GM23338 (cell line): ENCODE measurements around the gene SHISA7. TPM values are rescaled to one million over a fixed set of nuclear protein-coding genes. Genes with fewer than 3 reads are reported as not detected.

Experiments used
- ATAC-seq: fragments of 200-7000 bp; cut with Tn5 transposase; 3 replicates; pipeline ENCODE4 v1.9.1; 2020
- DNase-seq: peaks from one replicate; pipeline ENCODE4 v3.0.0-alpha.2; 2015; ENCODE audit warnings: low spot score
- H2AFZ ChIP-seq: fragments of 200-600 bp; sonication (generic); 2 replicates; pipeline ENCODE4 v1.8.0; 2016; ENCODE audit warnings: antibody characterized with exemption, mild to moderate bottlenecking, moderate library complexity
- H3F3A ChIP-seq: fragments of 200-600 bp; sonication (generic); replicated peaks from 2 replicates; pipeline ENCODE4 v1.8.0; 2017; ENCODE audit warnings: antibody characterized with exemption, mixed run types, low read depth
- H3K27ac ChIP-seq: fragments of 200-600 bp; sonication (generic); 2 replicates; pipeline ENCODE4 v1.6.1; 2016; ENCODE audit warnings: low read depth
- H3K27me3 ChIP-seq: fragments of 200-600 bp; sonication (generic); 2 replicates; pipeline ENCODE4 v1.8.0; 2016; ENCODE audit warnings: mild to moderate bottlenecking, mixed run types, moderate library complexity; ENCODE audit not compliant: insufficient read depth
- H3K36me3 ChIP-seq: fragments of 200-600 bp; sonication (generic); 2 replicates; pipeline ENCODE4 v1.8.0; 2016; ENCODE audit warnings: mild to moderate bottlenecking; ENCODE audit not compliant: insufficient read depth
- H3K4me1 ChIP-seq: fragments of 200-600 bp; sonication (generic); 2 replicates; pipeline ENCODE4 v1.8.0; 2016; ENCODE audit warnings: mild to moderate bottlenecking, moderate library complexity; ENCODE audit not compliant: insufficient read depth
- H3K4me2 ChIP-seq: fragments of 200-600 bp; sonication (generic); 2 replicates; pipeline ENCODE4 v1.7.1; 2017; ENCODE audit warnings: mixed run types
- H3K4me3 ChIP-seq: fragments of 200-600 bp; sonication (generic); 2 replicates; pipeline ENCODE4 v1.6.1; 2016; ENCODE audit warnings: mixed run types
- H3K79me2 ChIP-seq: fragments of 200-600 bp; sonication (generic); replicated peaks from 2 replicates; pipeline ENCODE4 v1.8.0; 2017; ENCODE audit warnings: mild to moderate bottlenecking; ENCODE audit not compliant: insufficient read depth
- H3K9me2 ChIP-seq: fragments of 200-600 bp; sonication (generic); 2 replicates; pipeline ENCODE4 v1.8.0; 2017; ENCODE audit not compliant: insufficient read depth
- H4K20me1 ChIP-seq: fragments of 200-600 bp; sonication (generic); replicated peaks from 2 replicates; pipeline ENCODE4 v1.8.0; 2017; ENCODE audit warnings: mild to moderate bottlenecking; ENCODE audit not compliant: insufficient read depth
- H3K27ac Mint-ChIP-seq: 2 replicates; pipeline ENCODE4 v1.8.0; 2020; ENCODE audit warnings: inconsistent platforms, mild to moderate bottlenecking, moderate library complexity, mixed read lengths
- H3K27me3 Mint-ChIP-seq: 3 replicates; pipeline ENCODE4 v1.8.0; 2022; ENCODE audit warnings: low read depth, mild to moderate bottlenecking, moderate library complexity, mixed read lengths, inconsistent platforms; ENCODE audit not compliant: insufficient read depth, poor library complexity
- H3K36me3 Mint-ChIP-seq: 3 replicates; pipeline ENCODE4 v1.8.0; 2021; ENCODE audit warnings: low read depth, mild to moderate bottlenecking, inconsistent platforms, moderate library complexity, mixed read lengths
- H3K4me1 Mint-ChIP-seq: 3 replicates; pipeline ENCODE4 v1.8.0; 2020; ENCODE audit warnings: mild to moderate bottlenecking, inconsistent platforms, mixed read lengths
- H3K4me3 Mint-ChIP-seq: 3 replicates; pipeline ENCODE4 v1.8.0; 2021; ENCODE audit warnings: moderate library complexity, mild to moderate bottlenecking, inconsistent platforms, mixed read lengths
- H3K9me3 Mint-ChIP-seq: 3 replicates; pipeline ENCODE4 v1.8.0; 2020; ENCODE audit warnings: moderate library complexity, mild to moderate bottlenecking, inconsistent platforms, mixed read lengths
- CTCF ChIP-seq, 2 experiments: fragments of 200-600 bp in 1 of 2; sonication (generic) in 1 of 2; conservative IDR thresholded peaks; 2 replicates each; pipeline versions ENCODE4 v1.5.1 to v1.6.1; 2016 to 2017; ENCODE audit warnings: antibody characterized with exemption in 2 of 2, low read depth in 2 of 2, mild to moderate bottlenecking in 2 of 2, moderate library complexity in 1 of 2
- ETS1 ChIP-seq: IDR thresholded peaks from 2 replicates; pipeline ENCODE4 v1.6.1; 2016; ENCODE audit warnings: antibody characterized with exemption
- EZH2 ChIP-seq: fragments of 200-600 bp; sonication (generic); IDR thresholded peaks from one replicate; pipeline ENCODE4 v1.8.0; 2017; ENCODE audit warnings: antibody characterized with exemption, mild to moderate bottlenecking, low read depth; ENCODE audit not compliant: unreplicated experiment
- EZH2phosphoT487 ChIP-seq: fragments of 200-600 bp; sonication (generic); IDR thresholded peaks from one replicate; pipeline ENCODE4 v1.8.1; 2018; ENCODE audit warnings: antibody characterized with exemption; ENCODE audit not compliant: unreplicated experiment
- JUNB ChIP-seq: IDR thresholded peaks from one replicate; pipeline ENCODE4 v1.6.1; 2016; ENCODE audit warnings: antibody characterized with exemption; ENCODE audit not compliant: unreplicated experiment
- REST ChIP-seq: IDR thresholded peaks from one replicate; pipeline ENCODE4 v1.6.1; 2018; ENCODE audit warnings: antibody characterized with exemption; ENCODE audit not compliant: unreplicated experiment
- STAT1 ChIP-seq: IDR thresholded peaks from one replicate; pipeline ENCODE4 v1.6.1; 2016; ENCODE audit warnings: antibody characterized with exemption; ENCODE audit not compliant: unreplicated experiment
- ZNF331 ChIP-seq: fragments of 250-450 bp; sonication (Bioruptor Pico); IDR thresholded peaks from 2 replicates; pipeline ENCODE4 v1.5.0; 2020; ENCODE audit warnings: low read depth, mild to moderate bottlenecking, moderate library complexity
- ZNF462 ChIP-seq: fragments of 250-450 bp; sonication (Bioruptor Pico); IDR thresholded peaks from 2 replicates; pipeline ENCODE4 v1.5.0; 2020; ENCODE audit warnings: mild to moderate bottlenecking, moderate library complexity
- polyA plus RNA-seq: library from polyadenylated mRNA; unstranded; fragments of >200 nt; fragmentation: Nextera tagmentation; extraction: Ambion mirVana; gene quantifications from 2 replicates; pipeline ENCODE4 v1.2.1, GENCODE V29; 2016
- total RNA-seq: library from RNA; depleted of rRNA; stranded (reverse); fragments of >200 nt; shearing (Covaris generic); gene quantifications from 2 replicates; pipeline ENCODE4 v1.2.3, GENCODE V29; 2014

The SHISA7 gene
- total and polyA plus RNA-seq, 2 experiments from 2014 or later = 0.32 to 1.4 TPM

- Mint-ChIP-seq H3K27me3 (peaks cover 44% of the 10 kb centered on the region), H3K36me3 (no peaks in the 10 kb centered on the region; the same call in 2 of the 3 replicates), H3K4me1 (peaks cover 14% of the 10 kb centered on the region), H3K4me3 (no peak overlapping the region; the same call in 2 of the 3 replicates), H3K9me3 (peaks cover 2% of the 10 kb centered on the region; the same call in 2 of the 3 replicates), H3K27ac (no peak overlapping the region)
- H3F3A ChIP-seq = peaks cover 9% of the 10 kb centered on the region
- H3K79me2 ChIP-seq = no peaks in the 10 kb centered on the region
- H3K27me3 ChIP-seq = peaks cover 52% of the 10 kb centered on the region
- H2AFZ ChIP-seq = no peak overlapping the region
- H3K27ac ChIP-seq = no peak overlapping the region
- H3K4me3 ChIP-seq = no peak overlapping the region
- H3K4me2 ChIP-seq = no peak overlapping the region
- H3K9me2 ChIP-seq = no peaks in the 10 kb centered on the region
- no peak for ATAC-seq
- H3K4me1 ChIP-seq = peaks cover 12% of the 10 kb centered on the region; the same call in 1 of the 2 replicates
- no peak for TF ChIP-seq ZNF331 (CRISPR knock-in tag)
- no peak for TF ChIP-seq ZNF462
- no peak for TF ChIP-seq ETS1
- no peak for TF ChIP-seq STAT1
- TF ChIP-seq EZH2 = no peak
- H3K36me3 ChIP-seq = no peaks in the 10 kb centered on the region
- no peaks in the 10 kb centered on the region for H4K20me1 ChIP-seq
- peak; percentile 49 for DNase-seq
Observed at GRCh38 chr19:55436847-55437246, 6.3 kb downstream of the SHISA7 start.

GRCh38 chr19:55435020-55435419 is 8.1 kb downstream of the SHISA7 start:
- no peak overlapping the region for H3K4me2 ChIP-seq
- no peak overlapping the region for H3K27ac ChIP-seq
- H3K27me3 Mint-ChIP-seq = peaks cover 29% of the 10 kb centered on the region
- H4K20me1 ChIP-seq = no peaks in the 10 kb centered on the region
- H3K79me2 ChIP-seq = no peaks in the 10 kb centered on the region
- DNase-seq (no peak), ATAC-seq (no peak)
- peaks cover 1% of the 10 kb centered on the region; the same call in 1 of the 2 replicates for H3K4me1 ChIP-seq
- H3K27me3 ChIP-seq = peaks cover 35% of the 10 kb centered on the region
- no peak overlapping the region for H3K27ac Mint-ChIP-seq
- no peak overlapping the region for H2AFZ ChIP-seq
- no peak overlapping the region for H3K4me3 Mint-ChIP-seq
- no peaks in the 10 kb centered on the region for H3K36me3 Mint-ChIP-seq
- peaks cover 3% of the 10 kb centered on the region for H3K4me1 Mint-ChIP-seq
- no peaks in the 10 kb centered on the region; the same call in 1 of the 2 replicates for H3F3A ChIP-seq
- H3K4me3 ChIP-seq = no peak overlapping the region
- peaks cover 10% of the 10 kb centered on the region for H3K9me3 Mint-ChIP-seq
- H3K36me3 ChIP-seq = no peaks in the 10 kb centered on the region
- H3K9me2 ChIP-seq = no peaks in the 10 kb centered on the region
- TF ChIP-seq CTCF (conservative IDR thresholded peaks at IDR 0.05; ENCODE audit: low read depth in 2 of 2) (no peak), STAT1 (no peak), EZH2phosphoT487 (no peak), EZH2 (no peak), JUNB (no peak), ZNF331 (CRISPR knock-in tag) (no peak), REST (no peak)
